Myocyte (in vitro differentiated cells): Measurements from ENCODE around the gene PPP2R3B. TPM values are rescaled to one million over a fixed set of nuclear protein-coding genes. Genes with fewer than 3 reads are reported as not detected.
"Not testable (repeated sequence)": the region's sequence is repeated elsewhere in the genome, so short reads cannot be mapped to it uniquely, and the experiment has no call there.

Experiments used
- DNase-seq: peaks from one replicate; pipeline ENCODE4 v3.0.0-alpha.2; 2012; ENCODE audit warnings: low read depth
- total RNA-seq: library from RNA; depleted of rRNA; stranded (reverse); fragments of >200 nt; gene quantifications from 2 replicates; pipeline ENCODE4 v1.2.3, GENCODE V29; 2014

PPP2R3B gene
- total RNA-seq, 1 donor from 2014 or later: 226 TPM

DNA sequence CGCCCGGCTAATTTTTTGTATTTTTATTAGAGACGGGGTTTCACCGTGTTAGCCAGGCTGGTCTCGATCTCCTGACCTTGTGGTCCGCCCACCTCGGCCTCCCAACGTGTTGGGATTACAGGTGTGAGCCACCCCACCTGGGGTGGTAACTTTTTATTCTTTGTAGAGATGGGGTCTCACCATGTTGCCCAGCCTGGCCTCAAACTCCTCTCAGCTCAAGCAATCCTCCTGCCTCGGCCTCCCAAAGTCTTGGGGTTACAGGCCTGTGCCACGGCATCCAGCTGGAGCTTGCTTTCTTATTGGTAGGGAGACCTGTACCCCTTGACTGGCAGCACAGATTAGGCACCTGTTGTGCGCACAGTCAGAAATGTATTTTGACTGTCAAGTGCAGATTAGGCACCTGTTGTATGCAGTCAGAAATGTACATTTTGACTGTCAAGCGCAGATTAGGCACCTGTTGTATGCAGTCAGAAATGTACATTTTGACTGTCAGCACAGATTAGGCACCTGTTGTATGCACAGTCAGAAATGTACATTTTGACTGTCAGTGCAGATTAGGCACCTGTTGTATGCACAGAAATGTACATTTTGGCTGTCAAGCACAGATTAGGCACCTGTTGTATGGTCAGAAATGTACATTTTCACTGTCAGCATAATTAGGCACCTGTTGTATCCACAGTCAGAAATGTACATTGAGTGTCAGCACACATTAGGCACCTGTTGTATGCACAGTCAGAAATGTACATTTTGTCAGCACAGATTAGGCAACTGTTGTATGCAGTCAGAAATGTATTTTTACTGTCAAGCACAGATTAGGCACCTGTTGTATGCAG, 80.7 kb downstream of the PPP2R3B start:
- DNase-seq: not testable (repeated sequence)

- no peak for DNase-seq
Measured at GRCh38 chrX:302975-303374, 83.7 kb downstream of the PPP2R3B start.

DNA sequence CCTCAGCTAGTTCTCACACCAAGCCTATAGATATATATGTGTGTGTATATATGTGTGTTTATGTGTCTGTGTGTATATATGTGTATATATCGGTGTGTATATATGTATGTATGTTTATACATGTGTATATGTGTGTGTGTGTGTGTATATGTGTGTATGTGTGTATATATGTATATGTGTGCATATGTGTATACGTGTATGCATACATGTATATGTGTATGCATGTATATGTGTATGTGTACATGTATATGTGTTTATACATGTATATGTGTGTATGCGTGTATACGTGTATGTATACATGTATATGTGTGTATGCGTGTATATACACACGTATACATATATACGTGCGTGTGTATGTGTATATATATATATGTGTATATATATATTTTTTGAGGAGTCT, 86.4 kb downstream of the PPP2R3B start:
- no peak for DNase-seq

DNA sequence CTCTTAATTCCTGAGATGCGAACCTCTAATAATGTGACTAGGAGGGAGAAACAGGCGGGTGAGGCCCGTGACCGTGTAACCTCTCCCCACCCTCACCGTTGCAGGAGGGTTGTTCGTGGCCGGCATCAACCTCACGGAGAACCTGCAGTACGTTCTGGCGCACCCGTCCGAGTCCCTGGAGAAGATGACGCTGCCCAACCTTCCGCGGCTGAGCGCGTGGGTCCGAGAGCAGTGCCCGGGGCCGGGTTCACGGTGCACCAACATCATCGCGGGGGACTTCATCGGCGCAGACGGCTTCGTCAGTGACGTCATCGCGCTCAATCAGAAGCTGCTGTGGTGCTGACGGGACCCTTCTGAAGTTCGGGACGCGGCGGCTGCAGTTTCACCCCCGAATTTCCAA, 87.7 kb downstream of the PPP2R3B start:
- DNase-seq: no peak

- DNase-seq: no peak
Measured at GRCh38 chrX:295136-295535, 91.6 kb downstream of the PPP2R3B start.

- no peak for DNase-seq
Measured at GRCh38 chrX:292900-293897, 93.5 kb downstream of the PPP2R3B start.

DNA sequence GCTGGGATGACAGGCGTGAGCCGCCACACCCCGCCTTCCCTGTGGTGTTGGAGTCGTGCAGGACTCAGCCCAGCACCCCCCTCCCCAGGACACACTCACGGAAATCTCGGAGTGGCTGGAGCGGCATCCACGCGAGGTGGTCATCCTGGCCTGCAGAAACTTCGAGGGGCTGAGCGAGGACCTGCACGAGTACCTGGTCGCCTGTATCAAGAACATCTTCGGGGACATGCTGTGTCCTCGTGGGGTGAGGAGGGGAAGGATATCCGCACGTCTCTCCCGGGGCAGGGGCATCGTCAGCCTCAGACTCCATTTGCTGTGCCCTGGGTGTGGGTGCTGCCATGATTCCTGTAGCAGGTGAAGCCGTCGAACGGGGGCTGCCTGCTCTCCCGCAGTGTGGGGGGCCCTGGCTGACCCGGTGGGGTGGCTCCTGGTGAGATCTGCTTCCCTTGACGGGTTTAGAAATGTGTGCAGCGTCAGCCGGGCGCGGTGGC, 95.3 kb downstream of the PPP2R3B start:
- DNase-seq: no peak

- no peak for DNase-seq
Measured at GRCh38 chrX:290476-291166, 96.1 kb downstream of the PPP2R3B start.

DNA sequence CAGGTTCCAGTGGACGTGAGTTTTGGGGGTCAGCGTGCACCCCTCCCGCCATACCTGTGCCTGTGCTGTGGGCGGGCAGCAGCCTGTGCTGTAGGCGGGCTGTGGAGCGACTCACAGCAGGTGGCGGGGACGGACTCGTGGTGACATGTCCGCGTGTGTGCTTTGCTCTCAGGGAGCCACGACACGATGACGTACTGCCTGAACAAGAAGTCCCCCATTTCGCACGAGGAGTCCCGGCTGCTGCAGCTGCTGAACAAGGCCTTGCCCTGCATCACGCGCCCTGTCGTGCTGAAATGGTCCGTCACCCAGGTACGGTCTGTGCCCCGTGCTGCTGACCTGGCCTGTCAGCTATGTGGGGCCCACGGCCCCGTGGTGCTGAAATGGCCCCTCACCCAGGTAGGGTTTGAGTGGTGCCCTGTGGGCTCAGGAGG, 98.1 kb downstream of the PPP2R3B start:
- no peak for DNase-seq

DNA sequence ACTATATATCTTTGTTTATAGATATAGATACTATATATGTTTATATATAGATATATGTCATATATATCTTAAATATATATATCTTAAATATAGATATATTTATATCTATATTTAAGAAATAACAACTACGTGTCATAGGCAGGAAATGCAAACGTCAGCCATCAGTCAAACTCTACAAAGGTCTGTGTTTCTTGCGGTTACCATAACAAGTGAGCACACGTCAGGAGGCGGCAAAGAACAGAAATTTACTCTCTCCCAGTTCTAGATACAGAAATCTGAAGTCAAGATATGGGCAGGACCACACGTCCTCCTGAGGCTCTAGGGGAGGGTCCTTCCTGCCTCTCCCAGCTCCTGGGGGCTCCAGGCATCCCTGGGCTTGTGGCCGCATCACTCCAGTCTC, 99.0 kb downstream of the PPP2R3B start:
- no peak for DNase-seq

DNA sequence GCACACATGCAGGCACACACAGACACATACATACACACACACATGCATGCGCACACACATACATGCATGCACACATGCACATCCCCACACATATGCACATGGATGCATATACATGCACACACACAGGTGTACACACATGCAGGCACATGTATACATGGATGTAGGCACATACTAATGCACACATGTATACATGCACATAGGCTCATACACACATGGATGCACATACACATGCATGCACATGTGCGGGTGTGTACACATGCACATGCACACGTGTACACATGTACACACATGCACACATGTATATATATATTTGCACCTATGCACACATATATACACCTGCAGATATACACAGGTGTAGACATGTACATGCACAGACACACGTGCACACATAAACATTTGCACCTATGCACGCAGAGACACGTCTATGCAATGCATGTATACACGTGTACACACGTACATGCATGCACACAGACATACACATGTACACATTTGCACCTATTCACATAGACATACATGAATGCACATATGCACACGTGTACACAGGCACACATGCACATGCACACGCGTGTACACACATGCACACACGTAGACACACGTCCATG, 101.5 kb downstream of the PPP2R3B start:
- DNase-seq: no peak

Other genes starting within 250 kb of the PPP2R3B start
- 2.0 and 4.9 TPM in 2 replicates for gene PLCXD1, start 105.5 kb downstream of the PPP2R3B start, total RNA-seq
- gene GTPBP6, start 68.1 kb downstream of the PPP2R3B start, total RNA-seq: 78.7 and 82.3 TPM in 2 replicates
- gene SHOX, start 243.9 kb upstream of the PPP2R3B start, total RNA-seq: not detected in 2 replicates